GM12878 (cell line): ENCODE data around the gene EP400. TPM values are rescaled to one million over a fixed set of nuclear protein-coding genes. Genes with fewer than 3 reads are reported as not detected.

Source experiments
- ATAC-seq: fragments of 200-7000 bp; cut with Tn5 transposase; 3 replicates; pipeline ENCODE4 v1.9.1; 2020; ENCODE audit warnings: mild to moderate bottlenecking, moderate library complexity
- BruUV-seq: library from RNA; stranded (reverse); fragments of 400-500 nt; replicated peaks from 2 replicates; lab custom pipeline; 2021; lab: Mats Ljungman, UMichigan
- CTCF ChIA-PET: fragments of 300-600 bp; sonication (Branson Sonifier 250); formaldehyde crosslinking; extraction: SDS; loops from one replicate; lab custom pipeline; 2021; ENCODE audit warnings: inconsistent platforms; lab: Yijun Ruan, JAX
- POLR2A ChIA-PET: fragments of 350-600 bp; formaldehyde crosslinking; extraction: SDS; loops from one replicate; lab custom pipeline; 2021; ENCODE audit warnings: inconsistent platforms; lab: Charles Lee
- RAD21 ChIA-PET: fragments of 300-600 bp; sonication (Branson Sonifier 250); formaldehyde crosslinking; loops from one replicate; lab custom pipeline; 2023; ENCODE audit warnings: antibody characterized with exemption; ENCODE audit not compliant: unreplicated experiment; lab: Charles Lee
- SMC1A ChIA-PET: fragments of 300-600 bp; sonication (Branson Sonifier 250); formaldehyde crosslinking; loops from one replicate; lab custom pipeline; 2023; ENCODE audit not compliant: unreplicated experiment, uncharacterized antibody; lab: Charles Lee
- DNase-seq: peaks from one replicate; pipeline ENCODE4 v3.0.0-alpha.2; 2011; ENCODE audit warnings: low read depth, low spot score
- FAIRE-seq: peaks from 3 replicates; lab custom pipeline; 2011; peaks lifted over from hg19 to GRCh38; lab: Jason Lieb, UNC
- H2AFZ ChIP-seq: 2 replicates; pipeline ENCODE4 v1.6.0; 2011; ENCODE audit warnings: low read depth, low read length, control low read depth; ENCODE audit not compliant: control insufficient read depth
- H3K27ac ChIP-seq: 2 replicates; pipeline ENCODE4 v1.5.1; 2011; ENCODE audit warnings: control low read depth; ENCODE audit not compliant: control insufficient read depth, insufficient read depth
- H3K27me3 ChIP-seq, 2 experiments: replicated peaks in 1 of 2; 2 replicates each; pipeline versions ENCODE4 v1.6.0 to v1.6.1; 2011; ENCODE audit warnings: low read length in 1 of 2; ENCODE audit not compliant: control insufficient read depth in 2 of 2, insufficient read depth in 2 of 2
- H3K36me3 ChIP-seq, 2 experiments: 2 replicates each; pipeline ENCODE4 v1.5.1; 2011; ENCODE audit warnings: low read length in 1 of 2; ENCODE audit not compliant: control insufficient read depth in 2 of 2, insufficient read depth in 2 of 2
- H3K4me1 ChIP-seq: 2 replicates; pipeline ENCODE4 v1.6.1; 2011; ENCODE audit warnings: mild to moderate bottlenecking, low read length, moderate library complexity, mixed read lengths; ENCODE audit not compliant: control insufficient read depth, insufficient read depth
- H3K4me2 ChIP-seq: 2 replicates; pipeline ENCODE4 v1.6.0; 2011; ENCODE audit warnings: control low read depth; ENCODE audit not compliant: control insufficient read depth, insufficient read depth
- H3K4me3 ChIP-seq: fragments of 200-600 bp; sonication (generic); 2 replicates; pipeline ENCODE4 v1.5.1; 2016
- H3K79me2 ChIP-seq: 2 replicates; pipeline ENCODE4 v1.6.0; 2011; ENCODE audit warnings: low read length; ENCODE audit not compliant: control insufficient read depth, insufficient read depth
- H3K9ac ChIP-seq: 2 replicates; pipeline ENCODE4 v1.8.0; 2011; ENCODE audit warnings: low read length, control low read depth, mixed read lengths; ENCODE audit not compliant: control insufficient read depth, insufficient read depth
- H3K9me3 ChIP-seq: replicated peaks from 3 replicates; pipeline ENCODE4 v1.5.1; 2011; ENCODE audit warnings: mild to moderate bottlenecking, low read length; ENCODE audit not compliant: control insufficient read depth, insufficient read depth
- H4K20me1 ChIP-seq: 2 replicates; pipeline ENCODE4 v1.6.0; 2011; ENCODE audit not compliant: control insufficient read depth, insufficient read depth
- ATF2 ChIP-seq: IDR thresholded peaks from 2 replicates; pipeline ENCODE4 v1.6.1; 2012; ENCODE audit warnings: low read length, inconsistent platforms
- BCL11A ChIP-seq: IDR thresholded peaks from 2 replicates; pipeline ENCODE4 v1.6.1; 2011; ENCODE audit warnings: low read depth, low read length
- DPF2 ChIP-seq: fragments of 450-650 bp; IDR thresholded peaks from 2 replicates; pipeline ENCODE4 v1.6.1; 2017; ENCODE audit warnings: mild to moderate bottlenecking
- EZH2 ChIP-seq: IDR thresholded peaks from 2 replicates; pipeline ENCODE4 v1.6.1; 2012; ENCODE audit warnings: low read depth, mild to moderate bottlenecking, control low read depth, inconsistent platforms, low read length, borderline replicate concordance; ENCODE audit not compliant: control insufficient read depth
- HDAC6 ChIP-seq: fragments of 200-600 bp; sonication (generic); IDR thresholded peaks from one replicate; pipeline ENCODE4 v1.8.0; 2017; ENCODE audit warnings: antibody characterized with exemption; ENCODE audit not compliant: unreplicated experiment
- HDGF ChIP-seq: fragments of 450-650 bp; IDR thresholded peaks from 2 replicates; pipeline ENCODE4 v1.6.1; 2016; ENCODE audit warnings: antibody characterized with exemption
- KDM1A ChIP-seq: fragments of 200-600 bp; sonication (generic); IDR thresholded peaks from 2 replicates; pipeline ENCODE4 v1.6.1; 2016; ENCODE audit warnings: borderline replicate concordance
- MEF2B ChIP-seq: fragments of 450-650 bp; IDR thresholded peaks from 2 replicates; pipeline ENCODE4 v1.6.1; 2018; ENCODE audit warnings: mild to moderate bottlenecking, moderate library complexity; ENCODE audit not compliant: partially characterized antibody, poor library complexity, severe bottlenecking
- NBN ChIP-seq: fragments of 450-650 bp; IDR thresholded peaks from 2 replicates; pipeline ENCODE4 v1.6.1; 2016
- POLR2A ChIP-seq: IDR thresholded peaks from 2 replicates; pipeline ENCODE4 v1.6.1; 2011; ENCODE audit warnings: low read depth, mild to moderate bottlenecking, low read length
- SPI1 ChIP-seq: IDR thresholded peaks from 2 replicates; pipeline ENCODE4 v1.6.1; 2011; ENCODE audit warnings: low read depth, mild to moderate bottlenecking, low read length, moderate library complexity, borderline replicate concordance; ENCODE audit not compliant: insufficient read depth
- ZNF207 ChIP-seq: fragments of 450-650 bp; IDR thresholded peaks from 2 replicates; pipeline ENCODE4 v1.6.1; 2014; ENCODE audit warnings: antibody characterized with exemption, mild to moderate bottlenecking, borderline replicate concordance
- ZNF274 ChIP-seq: IDR thresholded peaks from one replicate; pipeline ENCODE4 v1.8.0; 2011; ENCODE audit not compliant: insufficient read length, insufficient read depth
- ZNF687 ChIP-seq: fragments of 450-650 bp; IDR thresholded peaks from 2 replicates; pipeline ENCODE4 v1.6.1; 2017; ENCODE audit warnings: mild to moderate bottlenecking, moderate library complexity
- WGBS: methylation state at CpG from one replicate; pipeline ENCODE4 v1.1.6; 2016; ENCODE audit warnings: low lambda C conversion rate; ENCODE audit not compliant: insufficient replicate concordance, insufficient coverage; ENCODE audit errors: missing lambda C conversion rate; 5-methylcytosine and 5-hydroxymethylcytosine counted together
- in situ Hi-C: fragments of 300-500 bp; cut with MboI; formaldehyde crosslinking; loops from 9 replicates; pipeline ENCODE4 v1.14.3; 2018; ENCODE audit warnings: mixed read lengths
- intact Hi-C: fragments of 100-400 bp; cut with micrococcal nuclease; formaldehyde crosslinking; loops from one replicate; pipeline ENCODE4 v1.14.2; 2022; ENCODE audit not compliant: unreplicated experiment
- polyA plus RNA-seq, 11 experiments: library from polyadenylated mRNA; depleted of rRNA in 4 of 11; unstranded in 6 of 11; stranded (reverse) in 5 of 11; fragments of >200 nt; fragmentation: Nextera tagmentation in 4 of 11; fragmentation: Illumina TruSeq in 1 of 11; extraction: Ambion mirVana in 4 of 11; extraction: Trizol in 1 of 11; gene quantifications; 1 replicate in 1 of 11; 2 replicates in 10 of 11; pipeline versions ENCODE4 v1.2.1 to v1.2.3, GENCODE V29; 2011 to 2016; ENCODE audit warnings: inconsistent platforms in 2 of 11, missing spikeins in 2 of 11, low read depth in 1 of 11
- total RNA-seq, 4 experiments: library from RNA; depleted of rRNA in 3 of 4; stranded (reverse); fragments of >200 nt in 3 of 4; fragmentation: Illumina TruSeq in 1 of 4; extraction: Trizol in 1 of 4; gene quantifications; 2 replicates each; pipeline versions ENCODE4 v1.2.1 to v1.2.3, GENCODE V29; 2013 to 2021
- TF ChIP-seq, protein P1 (sequence below): IDR thresholded peaks from 2 replicates; pipeline ENCODE4 v1.6.1; 2011; ENCODE audit warnings: borderline replicate concordance, low read depth, mild to moderate bottlenecking, moderate library complexity, mixed read lengths, low read length; ENCODE audit not compliant: insufficient read depth; ENCODE audit errors: extremely low read length
- TF ChIP-seq, protein P2 (sequence below): fragments of 450-650 bp; IDR thresholded peaks from 2 replicates; pipeline ENCODE4 v1.6.1; 2016; ENCODE audit warnings: mild to moderate bottlenecking

The EP400 gene
- total and polyA plus RNA-seq, 10 of the 15 experiments (the other 5 are each of a cell fraction or from before 2014, with no cell fraction given) = 3.8 to 44.2 (median 8.4) TPM

GRCh38 chr12:131922772-131923171, 27.0 kb upstream of the EP400 start:
- TF ChIP-seq ZNF687 (no peak), ZNF274 (no peak), HDGF (no peak), ATF2 (no peak), HDAC6 (no peak), EZH2 (no peak), DPF2 (no peak), NBN (no peak), SPI1 (no peak), KDM1A (no peak), POLR2A (no peak), BCL11A (no peak), MEF2B (no peak), ZNF207 (no peak)
- TF ChIP-seq, protein P1, sequence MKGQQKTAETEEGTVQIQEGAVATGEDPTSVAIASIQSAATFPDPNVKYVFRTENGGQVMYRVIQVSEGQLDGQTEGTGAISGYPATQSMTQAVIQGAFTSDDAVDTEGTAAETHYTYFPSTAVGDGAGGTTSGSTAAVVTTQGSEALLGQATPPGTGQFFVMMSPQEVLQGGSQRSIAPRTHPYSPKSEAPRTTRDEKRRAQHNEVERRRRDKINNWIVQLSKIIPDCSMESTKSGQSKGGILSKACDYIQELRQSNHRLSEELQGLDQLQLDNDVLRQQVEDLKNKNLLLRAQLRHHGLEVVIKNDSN = no peak
- TF ChIP-seq, protein P2, sequence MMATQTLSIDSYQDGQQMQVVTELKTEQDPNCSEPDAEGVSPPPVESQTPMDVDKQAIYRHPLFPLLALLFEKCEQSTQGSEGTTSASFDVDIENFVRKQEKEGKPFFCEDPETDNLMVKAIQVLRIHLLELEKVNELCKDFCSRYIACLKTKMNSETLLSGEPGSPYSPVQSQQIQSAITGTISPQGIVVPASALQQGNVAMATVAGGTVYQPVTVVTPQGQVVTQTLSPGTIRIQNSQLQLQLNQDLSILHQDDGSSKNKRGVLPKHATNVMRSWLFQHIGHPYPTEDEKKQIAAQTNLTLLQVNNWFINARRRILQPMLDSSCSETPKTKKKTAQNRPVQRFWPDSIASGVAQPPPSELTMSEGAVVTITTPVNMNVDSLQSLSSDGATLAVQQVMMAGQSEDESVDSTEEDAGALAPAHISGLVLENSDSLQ = no peak
- no peak overlapping the region for H3K4me3 ChIP-seq
- SMC1A ChIA-PET = no interaction called here
- H3K79me2 ChIP-seq = no peaks in the 10 kb centered on the region
- BruUV-seq = no TSS peak
- FAIRE-seq (no peak), DNase-seq (no peak), ATAC-seq (no peak)
- no peaks in the 10 kb centered on the region; a peak in 1 of 4 replicates for H3K36me3 ChIP-seq
- in situ Hi-C loops (no loop called here), intact Hi-C loops (no loop called here)
- H3K27me3 ChIP-seq = no peaks in the 10 kb centered on the region
- no peaks in the 10 kb centered on the region for H3K9me3 ChIP-seq
- POLR2A ChIA-PET = no interaction called here
- WGBS = 95% methylated on average over 13 of the region's 13 CpGs
- H4K20me1 ChIP-seq = no peaks in the 10 kb centered on the region
- H3K9ac ChIP-seq = no peak overlapping the region; the same call in 1 of the 2 replicates
- CTCF ChIA-PET = no interaction called here
- H3K4me2 ChIP-seq = peak overlapping the region; percentile 77; the same call in 1 of the 2 replicates
- RAD21 ChIA-PET = no interaction called here
- H3K27ac ChIP-seq = peak overlapping the region; percentile 56
- H3K4me1 ChIP-seq = peaks cover 21% of the 10 kb centered on the region
- no peak overlapping the region for H2AFZ ChIP-seq
